Measurements from ENCODE around the gene RNF208.

GRCh38 chr9:137220317-137221094 is 1.5 kb downstream of the RNF208 start:
- TF ChIP-seq ZNF274 (IDR thresholded peaks at IDR 0.05; ENCODE audit: low read depth, low read length) (no peak), YY1 (IDR thresholded peaks at IDR 0.05; ENCODE audit: insufficient read depth, insufficient read length) (no peak), SUZ12 (IDR thresholded peaks at IDR 0.05; ENCODE audit: extremely low read depth, insufficient read depth, insufficient read length) (no peak)

Data from NT2/D1 (cell line).